Measurements from ENCODE around the gene ZDHHC19.

Gene ZDHHC19

GRCh38 chr3:196192524-196193051, 18.6 kb downstream of the ZDHHC19 start:
- H4K20me1 ChIP-seq (ENCODE audit: insufficient read depth, low read length): no peaks in the 10 kb centered on the region
- no peaks in the 10 kb centered on the region for H3K36me3 ChIP-seq (replicated peaks; ENCODE audit: insufficient read depth, low read length)
- 0 out of 2 replicates have a peak overlapping the region, but pooled peaks have one; percentile 16 for H2AFZ ChIP-seq (ENCODE audit: low read length)
- H3K4me1 ChIP-seq (ENCODE audit: low read length): no peaks in the 10 kb centered on the region
- no peak overlapping the region for H3K4me2 ChIP-seq (ENCODE audit: low read depth, low read length)
- no peaks in the 10 kb centered on the region for H3K79me2 ChIP-seq (ENCODE audit: low read length)
- H3K9me2 ChIP-seq (replicated peaks; ENCODE audit: insufficient read depth, low read length): no peaks in the 10 kb centered on the region
- no peak for TF ChIP-seq EZH2 (optimal IDR thresholded peaks at IDR 0.05; ENCODE audit: low read depth, low read length)
- no peak for TF ChIP-seq EZH2phosphoT487 (IDR thresholded peaks at IDR 0.05; ENCODE audit: low read length)
- no peak for TF ChIP-seq CTCF (IDR thresholded peaks at IDR 0.05; ENCODE audit: low read length)
- H3K9me3 ChIP-seq (replicated peaks; ENCODE audit: insufficient read depth, low read length): no peaks in the 10 kb centered on the region
- H3K27me3 ChIP-seq (replicated peaks; ENCODE audit: insufficient read depth, low read length): no peaks in the 10 kb centered on the region
- no peak overlapping the region for H3K27ac ChIP-seq (ENCODE audit: low read length)
- H3K4me3 ChIP-seq (ENCODE audit: low read length): no peak overlapping the region
- no peak for DNase-seq
- H3K9ac ChIP-seq (ENCODE audit: low read length): no peak overlapping the region
- H3F3A ChIP-seq (ENCODE audit: insufficient read depth, low read length): no peaks in the 10 kb centered on the region

GRCh38 chr3:196192036-196192523, 19.1 kb downstream of the ZDHHC19 start:
- Histone ChIP-seq H4K20me1 (ENCODE audit: insufficient read depth, low read length) (no peaks in the 10 kb centered on the region), H3K9me2 (replicated peaks; ENCODE audit: insufficient read depth, low read length) (no peaks in the 10 kb centered on the region), H3K9ac (ENCODE audit: low read length) (no peak overlapping the region), H2AFZ (ENCODE audit: low read length) (0 out of 2 replicates have a peak overlapping the region, but pooled peaks have one; percentile 16), H3K9me3 (replicated peaks; ENCODE audit: insufficient read depth, low read length) (no peaks in the 10 kb centered on the region), H3K4me2 (ENCODE audit: low read depth, low read length) (no peak overlapping the region), H3K36me3 (replicated peaks; ENCODE audit: insufficient read depth, low read length) (no peaks in the 10 kb centered on the region), H3K79me2 (ENCODE audit: low read length) (no peaks in the 10 kb centered on the region), H3K27me3 (replicated peaks; ENCODE audit: insufficient read depth, low read length) (no peaks in the 10 kb centered on the region), H3K4me3 (ENCODE audit: low read length) (no peak overlapping the region), H3F3A (ENCODE audit: insufficient read depth, low read length) (no peaks in the 10 kb centered on the region), H3K4me1 (ENCODE audit: low read length) (no peaks in the 10 kb centered on the region), H3K27ac (ENCODE audit: low read length) (no peak overlapping the region)
- DNase-seq: no peak
- TF ChIP-seq EZH2 (optimal IDR thresholded peaks at IDR 0.05; ENCODE audit: low read depth, low read length): no peak
- no peak for TF ChIP-seq CTCF (IDR thresholded peaks at IDR 0.05; ENCODE audit: low read length)
- no peak for TF ChIP-seq EZH2phosphoT487 (IDR thresholded peaks at IDR 0.05; ENCODE audit: low read length)

- H3K4me1 ChIP-seq (ENCODE audit: low read length): peaks cover 8% of the 10 kb centered on the region
- TF ChIP-seq EZH2phosphoT487 (IDR thresholded peaks at IDR 0.05; ENCODE audit: low read length) (no peak), EZH2 (optimal IDR thresholded peaks at IDR 0.05; ENCODE audit: low read depth, low read length) (no peak), CTCF (IDR thresholded peaks at IDR 0.05; ENCODE audit: low read length) (no peak)
- DNase-seq: no peak
- H3K9me3 ChIP-seq (replicated peaks; ENCODE audit: insufficient read depth, low read length): no peaks in the 10 kb centered on the region
- no peaks in the 10 kb centered on the region for H3K79me2 ChIP-seq (ENCODE audit: low read length)
- no peak overlapping the region for H3K4me3 ChIP-seq (ENCODE audit: low read length)
- H3K9me2 ChIP-seq (replicated peaks; ENCODE audit: insufficient read depth, low read length): no peaks in the 10 kb centered on the region
- H3K27ac ChIP-seq (ENCODE audit: low read length): no peak overlapping the region
- H3K9ac ChIP-seq (ENCODE audit: low read length): no peak overlapping the region
- H4K20me1 ChIP-seq (ENCODE audit: insufficient read depth, low read length): no peaks in the 10 kb centered on the region
- no peaks in the 10 kb centered on the region for H3K36me3 ChIP-seq (replicated peaks; ENCODE audit: insufficient read depth, low read length)
- H3F3A ChIP-seq (ENCODE audit: insufficient read depth, low read length): no peaks in the 10 kb centered on the region
- no peaks in the 10 kb centered on the region for H3K27me3 ChIP-seq (replicated peaks; ENCODE audit: insufficient read depth, low read length)
- H3K4me2 ChIP-seq (ENCODE audit: low read depth, low read length): no peak overlapping the region
- H2AFZ ChIP-seq (ENCODE audit: low read length): no peak overlapping the region
Measured at GRCh38 chr3:196189566-196190347, 21.4 kb downstream of the ZDHHC19 start.
